H9 (cell line): ENCODE results near the gene DAD1. TPM values are rescaled to one million over a fixed set of nuclear protein-coding genes. Genes with fewer than 3 reads are reported as not detected.

Experiments used
- DNase-seq: peaks from one replicate; pipeline ENCODE4 v3.0.0-alpha.2; 2017
- H2AFZ ChIP-seq: one replicate; pipeline ENCODE4 v1.6.1; 2013; ENCODE audit warnings: mild to moderate bottlenecking, low read length, control low read depth, moderate library complexity
- H2AK5ac ChIP-seq: 2 replicates; pipeline ENCODE4 v1.6.1; 2013; ENCODE audit warnings: low read length, control low read depth, mixed read lengths; ENCODE audit not compliant: insufficient read length
- H2BK120ac ChIP-seq: one replicate; pipeline ENCODE4 v1.6.1; 2013; ENCODE audit warnings: low read depth, mild to moderate bottlenecking, low read length, control low read depth, inconsistent platforms; ENCODE audit not compliant: poor library complexity, severe bottlenecking
- H2BK12ac ChIP-seq: 2 replicates; pipeline ENCODE4 v1.6.1; 2013; ENCODE audit warnings: low read length, control low read depth, mixed read lengths, low read depth; ENCODE audit not compliant: insufficient read length
- H2BK15ac ChIP-seq: 2 replicates; pipeline ENCODE4 v1.6.1; 2013; ENCODE audit warnings: low read depth, low read length, control low read depth
- H2BK20ac ChIP-seq: one replicate; pipeline ENCODE4 v1.6.1; 2013; ENCODE audit warnings: low read depth, mild to moderate bottlenecking, low read length, control low read depth, inconsistent platforms; ENCODE audit not compliant: poor library complexity, severe bottlenecking
- H2BK5ac ChIP-seq: 2 replicates; pipeline ENCODE4 v1.6.1; 2013; ENCODE audit warnings: low read length, control low read depth, mixed read lengths; ENCODE audit not compliant: insufficient read length
- H3K14ac ChIP-seq: 2 replicates; pipeline ENCODE4 v1.6.1; 2013; ENCODE audit warnings: low read length, control low read depth; ENCODE audit not compliant: insufficient read depth
- H3K18ac ChIP-seq: 2 replicates; pipeline ENCODE4 v1.6.1; 2013; ENCODE audit warnings: low read depth, mild to moderate bottlenecking, mixed read lengths, low read length, control low read depth; ENCODE audit not compliant: insufficient read length
- H3K23ac ChIP-seq: 2 replicates; pipeline ENCODE4 v1.6.1; 2013; ENCODE audit warnings: low read length, control low read depth, mixed read lengths, low read depth; ENCODE audit not compliant: insufficient read length
- H3K23me2 ChIP-seq: 2 replicates; pipeline ENCODE4 v1.6.1; 2013; ENCODE audit warnings: low read depth, mild to moderate bottlenecking, mixed read lengths, low read length, control low read depth; ENCODE audit not compliant: insufficient read length, poor library complexity, severe bottlenecking
- H3K27ac ChIP-seq: 2 replicates; pipeline ENCODE4 v1.5.1; 2013; ENCODE audit warnings: low read length, control low read depth, mixed read lengths, low read depth; ENCODE audit not compliant: insufficient read length
- H3K27me3 ChIP-seq: 2 replicates; pipeline ENCODE4 v1.6.1; 2013; ENCODE audit warnings: low read length, control low read depth, inconsistent platforms; ENCODE audit not compliant: insufficient read depth
- H3K4ac ChIP-seq: 2 replicates; pipeline ENCODE4 v1.6.1; 2013; ENCODE audit warnings: low read depth, mild to moderate bottlenecking, control low read depth, inconsistent platforms, low read length, moderate library complexity
- H3K4me1 ChIP-seq: 2 replicates; pipeline ENCODE4 v1.6.1; 2013; ENCODE audit warnings: low read length, control low read depth, inconsistent platforms; ENCODE audit not compliant: insufficient read depth
- H3K4me2 ChIP-seq: 2 replicates; pipeline ENCODE4 v1.6.1; 2013; ENCODE audit warnings: low read length, control low read depth, mixed read lengths; ENCODE audit not compliant: insufficient read length, insufficient read depth
- H3K56ac ChIP-seq: 2 replicates; pipeline ENCODE4 v1.6.1; 2013; ENCODE audit warnings: low read depth, mild to moderate bottlenecking, mixed read lengths, low read length, control low read depth; ENCODE audit not compliant: insufficient read length
- H3K79me1 ChIP-seq: 2 replicates; pipeline ENCODE4 v1.6.1; 2013; ENCODE audit warnings: low read depth, mild to moderate bottlenecking, moderate library complexity, low read length, control low read depth, inconsistent platforms; ENCODE audit not compliant: insufficient read depth, poor library complexity, severe bottlenecking
- H3K79me2 ChIP-seq: 2 replicates; pipeline ENCODE4 v1.6.1; 2013; ENCODE audit warnings: low read length, control low read depth, inconsistent platforms; ENCODE audit not compliant: insufficient read depth
- H3K9ac ChIP-seq: 2 replicates; pipeline ENCODE4 v1.6.1; 2013; ENCODE audit warnings: low read length, control low read depth, mixed read lengths; ENCODE audit not compliant: insufficient read length; ENCODE audit errors: extremely low read depth
- H3K9me3 ChIP-seq: one replicate; pipeline ENCODE4 v1.6.1; 2013; ENCODE audit warnings: low read depth, low read length, inconsistent platforms; ENCODE audit not compliant: control insufficient read depth
- H3T11ph ChIP-seq: one replicate; pipeline ENCODE4 v1.6.1; 2013; ENCODE audit warnings: mild to moderate bottlenecking, low read length, control low read depth, inconsistent platforms
- H4K20me1 ChIP-seq: one replicate; pipeline ENCODE4 v1.6.1; 2013; ENCODE audit not compliant: control insufficient read depth, insufficient read length, insufficient read depth
- H4K5ac ChIP-seq: 2 replicates; pipeline ENCODE4 v1.6.1; 2013; ENCODE audit warnings: low read depth, mild to moderate bottlenecking, mixed read lengths, low read length, control low read depth; ENCODE audit not compliant: insufficient read length
- H4K8ac ChIP-seq: replicated peaks from 2 replicates; pipeline ENCODE4 v1.6.1; 2013; ENCODE audit warnings: low read length, control low read depth, mixed read lengths, low read depth; ENCODE audit not compliant: insufficient read length
- H4K91ac ChIP-seq: 2 replicates; pipeline ENCODE4 v1.6.1; 2013; ENCODE audit warnings: low read depth, mild to moderate bottlenecking, moderate library complexity, mixed read lengths, low read length, control low read depth; ENCODE audit not compliant: insufficient read length
- H3K27ac Mint-ChIP-seq, 3 experiments: 2 replicates in 2 of 3; 3 replicates in 1 of 3; pipeline ENCODE4 v1.8.0; 2020 to 2021; ENCODE audit warnings: mixed read lengths in 3 of 3, mild to moderate bottlenecking in 1 of 3, moderate library complexity in 1 of 3
- H3K27me3 Mint-ChIP-seq: 2 replicates; pipeline ENCODE4 v1.8.0; 2021; ENCODE audit warnings: low read depth, mild to moderate bottlenecking, moderate library complexity, mixed read lengths
- H3K36me3 Mint-ChIP-seq, 3 experiments: 2 replicates in 2 of 3; 3 replicates in 1 of 3; pipeline ENCODE4 v1.8.0; 2020 to 2021; ENCODE audit warnings: low read depth in 3 of 3, mixed read lengths in 3 of 3; ENCODE audit not compliant: insufficient read depth in 1 of 3
- H3K4me1 Mint-ChIP-seq, 2 experiments: 2 replicates each; pipeline ENCODE4 v1.8.0; 2020; ENCODE audit warnings: mixed read lengths in 2 of 2
- H3K4me3 Mint-ChIP-seq, 2 experiments: 2 replicates in 1 of 2; 3 replicates in 1 of 2; pipeline ENCODE4 v1.8.0; 2020 to 2021; ENCODE audit warnings: mild to moderate bottlenecking in 2 of 2, mixed read lengths in 2 of 2, moderate library complexity in 1 of 2
- H3K9me3 Mint-ChIP-seq, 2 experiments: 2 replicates in 1 of 2; 3 replicates in 1 of 2; pipeline ENCODE4 v1.8.0; 2020; ENCODE audit warnings: mild to moderate bottlenecking in 2 of 2, mixed read lengths in 2 of 2, moderate library complexity in 1 of 2
- CTCF ChIP-seq: fragments of 200-600 bp; sonication (generic); conservative IDR thresholded peaks from 3 replicates; pipeline ENCODE4 v1.8.0; 2021; ENCODE audit warnings: antibody characterized with exemption, mild to moderate bottlenecking
- total RNA-seq: library from RNA; stranded (reverse); gene quantifications from 2 replicates; pipeline ENCODE4 v1.2.1, GENCODE V29; 2021

DAD1 gene
- total RNA-seq, 1 experiment from 2014 or later = 127 TPM

GRCh38 chr14:22600027-22600426 lies 11.0 kb upstream of the DAD1 start:
- Histone ChIP-seq H3K23ac (no peak overlapping the region), H2BK12ac (no peak overlapping the region), H3K9ac (no peak overlapping the region), H2BK120ac (no peak overlapping the region), H3K4ac (no peak overlapping the region), H3K27ac (no peak overlapping the region), H2AK5ac (no peak overlapping the region), H3K79me1 (no peaks in the 10 kb centered on the region), H3K4me2 (no peak overlapping the region), H3K79me2 (no peaks in the 10 kb centered on the region), H3K4me1 (peaks cover 3% of the 10 kb centered on the region; the same call in 1 of the 2 replicates), H2AFZ (no peak overlapping the region), H3K18ac (no peak overlapping the region), H4K8ac (no peak overlapping the region), H2BK5ac (no peak overlapping the region), H3T11ph (no peak overlapping the region), H4K91ac (no peak overlapping the region), H4K20me1 (no peaks in the 10 kb centered on the region), H2BK20ac (no peak overlapping the region), H3K56ac (no peak overlapping the region), H3K23me2 (peaks cover 9% of the 10 kb centered on the region), H3K27me3 (no peaks in the 10 kb centered on the region), H2BK15ac (no peak overlapping the region), H3K9me3 (no peaks in the 10 kb centered on the region), H4K5ac (no peak overlapping the region), H3K14ac (no peak overlapping the region)
- H3K9me3 Mint-ChIP-seq = no peaks in the 10 kb centered on the region; a peak in 1 of 5 replicates
- peaks cover 21 to 32% (median 29%) of the 10 kb centered on the region in 3 experiments for H3K36me3 Mint-ChIP-seq
- H3K27ac Mint-ChIP-seq = no peak overlapping the region
- TF ChIP-seq CTCF = no peak
- no peak for DNase-seq
- H3K27me3 Mint-ChIP-seq = peaks cover 1% of the 10 kb centered on the region; the same call in 1 of the 2 replicates
- peaks cover 20% of the 10 kb centered on the region in 2 experiments for H3K4me1 Mint-ChIP-seq
- H3K4me3 Mint-ChIP-seq = peak overlapping the region in 1 of 2 experiments; percentile 11; a peak in 3 of 5 replicates
